RWPE1 (cell line): Measurements from ENCODE around the gene SRPRA.

Experiments used
- CTCF ChIA-PET: fragments of 350-600 bp; sonication (Branson Sonifier 250); formaldehyde crosslinking; extraction: SDS; loops from one replicate; lab custom pipeline; 2021; lab: Yijun Ruan, JAX
- POLR2A ChIA-PET: fragments of 400-600 bp; formaldehyde crosslinking; extraction: SDS; loops from one replicate; lab custom pipeline; 2020; ENCODE audit warnings: antibody characterized with exemption; ENCODE audit not compliant: low non-redundant PET; lab: Yijun Ruan, JAX
- DNase-seq: peaks from one replicate; pipeline ENCODE4 v3.0.0; 2012; ENCODE audit warnings: low spot score
- H3K27ac ChIP-seq: fragments of 450-650 bp; 2 replicates; pipeline ENCODE4 v1.5.1; 2017
- TF ChIP-seq, protein P1 (sequence below): fragments of 450-650 bp; conservative IDR thresholded peaks from 2 replicates; pipeline ENCODE4 v1.5.1; 2017; ENCODE audit warnings: low read depth, mild to moderate bottlenecking

SRPRA gene

DNA sequence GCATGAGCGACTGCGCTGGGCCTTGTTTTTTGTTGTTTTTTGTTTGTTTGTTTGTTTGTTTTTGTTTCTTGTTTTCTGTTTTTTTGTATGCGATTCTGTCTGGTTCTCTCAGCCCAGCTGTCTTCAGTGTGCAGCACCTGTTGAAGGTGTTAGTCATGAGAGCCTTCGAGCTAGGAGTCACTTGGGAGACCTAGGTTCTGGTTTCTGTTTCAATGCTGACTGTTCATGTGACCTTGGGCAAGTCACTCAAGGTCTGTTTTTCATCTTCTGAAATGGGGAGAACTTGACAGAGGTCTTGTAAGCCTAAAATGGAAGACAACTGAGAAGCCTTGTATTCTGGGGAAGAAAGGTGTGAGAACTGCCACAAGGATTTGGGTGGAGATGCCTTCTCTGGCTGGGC, 37.0 kb upstream of the SRPRA start:
- H3K27ac ChIP-seq, result peak overlapping the region; percentile 90; the same call in 1 of the 2 replicates
- POLR2A ChIA-PET, result interaction anchor here (0.6 kb wide), 1 partner anchor 36 kb away, joined by 4 read pairs; no protein-coding TSS in a partner anchor
- CTCF ChIA-PET, result interaction anchor here (0.6 to 0.7 kb wide), 2 partner anchors 9 to 175 kb away, joined by 3 read pairs; no protein-coding TSS in a partner anchor
- TF ChIP-seq, protein P1, sequence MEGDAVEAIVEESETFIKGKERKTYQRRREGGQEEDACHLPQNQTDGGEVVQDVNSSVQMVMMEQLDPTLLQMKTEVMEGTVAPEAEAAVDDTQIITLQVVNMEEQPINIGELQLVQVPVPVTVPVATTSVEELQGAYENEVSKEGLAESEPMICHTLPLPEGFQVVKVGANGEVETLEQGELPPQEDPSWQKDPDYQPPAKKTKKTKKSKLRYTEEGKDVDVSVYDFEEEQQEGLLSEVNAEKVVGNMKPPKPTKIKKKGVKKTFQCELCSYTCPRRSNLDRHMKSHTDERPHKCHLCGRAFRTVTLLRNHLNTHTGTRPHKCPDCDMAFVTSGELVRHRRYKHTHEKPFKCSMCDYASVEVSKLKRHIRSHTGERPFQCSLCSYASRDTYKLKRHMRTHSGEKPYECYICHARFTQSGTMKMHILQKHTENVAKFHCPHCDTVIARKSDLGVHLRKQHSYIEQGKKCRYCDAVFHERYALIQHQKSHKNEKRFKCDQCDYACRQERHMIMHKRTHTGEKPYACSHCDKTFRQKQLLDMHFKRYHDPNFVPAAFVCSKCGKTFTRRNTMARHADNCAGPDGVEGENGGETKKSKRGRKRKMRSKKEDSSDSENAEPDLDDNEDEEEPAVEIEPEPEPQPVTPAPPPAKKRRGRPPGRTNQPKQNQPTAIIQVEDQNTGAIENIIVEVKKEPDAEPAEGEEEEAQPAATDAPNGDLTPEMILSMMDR, result no peak
- DNase-seq, result no peak

DNA sequence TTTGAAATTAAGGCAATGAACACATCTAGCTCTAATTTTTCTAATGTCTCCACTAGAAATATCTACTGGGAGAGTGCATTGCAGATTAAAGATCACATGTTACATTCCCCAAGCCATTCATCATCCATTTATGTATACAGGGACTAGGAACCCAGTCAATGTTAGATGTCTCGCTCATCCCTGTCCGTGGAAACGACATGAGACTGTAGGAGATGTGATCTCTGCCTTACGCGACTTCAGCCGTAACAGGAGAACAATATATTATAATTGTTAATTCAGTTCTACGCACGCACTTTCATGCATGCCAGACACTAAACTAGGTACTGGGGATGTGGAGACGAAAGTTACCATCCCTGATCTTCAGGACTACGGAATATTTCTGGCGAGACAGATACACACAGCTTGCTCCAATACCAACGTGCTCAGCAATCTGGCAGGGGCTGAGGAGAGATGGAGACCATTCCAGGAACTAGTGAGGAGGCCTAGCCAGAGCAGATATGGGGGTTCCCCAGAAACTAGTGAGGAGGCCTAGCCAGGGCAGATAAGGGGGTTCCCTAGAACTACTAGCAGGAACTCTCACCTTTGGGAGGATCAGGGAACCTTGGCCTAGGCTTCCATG, 35.9 kb upstream of the SRPRA start:
- ChIA-PET CTCF (interaction anchor here (0.6 kb wide), 1 partner anchor 49 kb away, joined by 3 read pairs; no protein-coding TSS in a partner anchor), POLR2A (no interaction called here)
- H3K27ac ChIP-seq, result peak overlapping the region; percentile 90
- DNase-seq, result no peak
- TF ChIP-seq, protein P1, result no peak

DNA sequence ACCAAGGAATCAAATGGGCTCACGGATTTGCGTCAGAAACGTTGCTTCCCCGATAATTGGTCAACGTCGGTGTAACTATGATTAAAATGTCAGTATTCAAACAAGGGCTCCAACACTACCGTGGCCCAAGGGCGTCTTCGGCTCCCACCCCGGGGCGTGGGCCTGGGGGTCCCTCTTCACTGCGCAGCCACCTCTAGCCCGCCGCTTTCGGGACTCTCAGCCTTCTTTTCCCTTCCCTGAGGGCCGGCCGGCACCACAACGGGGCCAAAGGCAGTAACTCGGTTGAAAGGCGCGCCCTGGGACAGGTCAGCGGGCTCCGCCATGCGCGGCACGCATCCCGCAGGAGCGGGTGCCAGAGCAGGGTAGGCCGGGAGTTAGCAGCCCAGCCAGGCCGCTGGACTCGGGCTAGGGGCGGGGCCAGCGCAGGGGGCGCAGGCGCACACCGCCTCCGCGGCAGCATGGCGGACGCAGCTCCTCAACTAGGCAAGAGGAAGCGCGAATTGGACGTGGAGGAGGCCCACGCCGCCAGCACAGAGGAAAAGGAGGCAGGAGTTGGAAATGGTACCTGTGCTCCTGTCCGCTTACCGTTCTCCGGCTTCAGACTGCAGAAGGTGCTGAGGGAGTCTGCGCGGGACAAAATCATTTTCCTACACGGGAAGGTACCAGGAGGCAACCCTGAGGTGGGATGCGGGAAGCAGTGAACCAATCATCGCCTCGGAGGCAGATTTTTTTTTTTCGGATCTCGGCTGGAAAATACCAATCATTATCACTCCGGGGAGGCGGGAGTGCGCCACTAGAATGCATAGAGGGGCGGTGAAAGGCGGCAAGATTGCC, 35.1 kb upstream of the SRPRA start, which contains the start of gene DCPS:
TSS of gene DCPS (plus strand) at position 438 of the 834 bp plus-strand sequence. CDS start at position 459, 21 bp downstream.
- TF ChIP-seq, protein P1, result no peak
- CTCF ChIA-PET, result interaction anchor here (0.6 kb wide), 1 partner anchor 48 kb away, joined by 3 read pairs; no protein-coding TSS in a partner anchor
- DNase-seq, result peak; percentile 94
- POLR2A ChIA-PET, result no interaction called here
- peak within 1 kb of the TSS; percentile 90 for H3K27ac ChIP-seq

DNA sequence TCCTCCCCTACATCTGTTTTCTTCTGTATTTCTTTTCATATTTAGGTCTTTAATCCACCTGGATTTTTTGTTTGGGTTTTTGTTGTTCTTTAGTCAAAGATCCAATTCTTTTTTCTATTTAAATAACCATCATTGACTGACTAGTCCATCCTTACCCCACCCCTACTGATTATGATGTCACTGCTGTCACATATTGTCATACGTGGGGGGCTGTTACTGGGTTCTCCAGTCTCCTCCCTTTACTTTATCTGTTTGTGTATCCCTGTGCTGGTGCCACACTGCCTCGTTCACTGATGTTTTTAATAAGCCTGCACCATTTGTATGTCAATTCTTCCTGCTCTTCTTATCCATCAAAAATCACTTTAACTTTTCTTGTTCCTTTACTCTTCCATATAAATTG, 28.3 kb upstream of the SRPRA start:
- POLR2A ChIA-PET, result no interaction called here
- H3K27ac ChIP-seq, result no peak overlapping the region
- no peak for DNase-seq
- CTCF ChIA-PET, result no interaction called here
- TF ChIP-seq, protein P1, result no peak

DNA sequence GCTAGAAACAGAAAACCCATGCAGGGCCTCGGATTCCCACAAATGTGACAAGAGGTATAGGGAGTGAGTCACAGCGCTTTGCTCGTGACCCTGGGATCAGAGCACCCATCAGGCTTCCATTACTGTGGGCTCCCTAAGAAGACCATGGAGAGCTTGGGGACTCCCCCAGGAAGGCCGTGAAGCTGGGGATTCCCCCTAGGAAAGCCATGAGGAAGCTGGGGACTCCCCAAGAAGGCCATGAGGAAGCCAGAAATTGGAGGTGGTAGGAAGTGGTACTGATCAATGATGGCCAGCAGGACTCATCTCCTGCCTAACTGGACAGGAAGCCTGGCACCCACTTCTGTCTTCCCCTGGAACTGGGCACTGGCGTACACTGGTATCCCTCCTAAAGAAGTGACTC, 25.0 kb upstream of the SRPRA start:
- POLR2A ChIA-PET, result no interaction called here
- H3K27ac ChIP-seq, result no peak overlapping the region
- CTCF ChIA-PET, result no interaction called here
- TF ChIP-seq, protein P1, result no peak
- no peak for DNase-seq

DNA sequence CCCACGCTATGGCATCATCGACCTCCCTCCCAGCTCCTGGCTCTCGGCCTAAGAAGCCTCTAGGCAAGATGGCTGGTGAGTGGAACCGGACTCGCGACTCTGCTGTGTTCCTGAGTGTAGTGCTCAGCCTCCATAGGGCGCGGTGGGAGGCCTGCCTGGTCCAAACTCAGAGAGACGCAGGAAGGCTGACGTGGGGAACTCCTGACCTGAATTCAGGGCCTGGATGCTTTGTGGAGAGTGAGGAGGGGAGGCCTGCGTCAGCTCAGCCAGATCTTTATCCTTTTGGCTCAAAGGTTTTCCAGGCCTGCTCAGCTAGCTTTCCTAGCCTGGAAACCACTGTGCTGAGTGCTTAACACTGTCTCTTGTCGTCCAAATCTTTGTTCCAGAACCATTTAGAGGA, 22.2 kb upstream of the SRPRA start:
- POLR2A ChIA-PET, result no interaction called here
- DNase-seq, result no peak
- TF ChIP-seq, protein P1, result no peak
- CTCF ChIA-PET, result no interaction called here
- no peak overlapping the region for H3K27ac ChIP-seq
